Transverse colon (tissue), 4 donors: ENCODE results near the gene ABCA5. TPM values are rescaled to one million over a fixed set of nuclear protein-coding genes. Genes with fewer than 3 reads are reported as not detected.
A peak's percentile ranks its signal among the peaks of the same experiment; 100 is the strongest.

ENCODE experiments used
- DNase-seq: peaks from one replicate; pipeline ENCODE4 v3.0.0-alpha.2; 2019
- H3K27ac ChIP-seq, 4 donors: fragments of 200-600 bp; sonication (generic); 2 replicates each; pipeline ENCODE4 v1.5.1; 2016 to 2018; ENCODE audit warnings: inconsistent platforms in 4 of 4
- H3K27me3 ChIP-seq: fragments of 200-600 bp; sonication (generic); 2 replicates; pipeline ENCODE4 v1.5.1; 2017; ENCODE audit warnings: inconsistent platforms
- H3K36me3 ChIP-seq, 4 donors: fragments of 200-600 bp; sonication (generic); 2 replicates each; pipeline ENCODE4 v1.5.1; 2017 to 2019; ENCODE audit warnings: inconsistent platforms in 4 of 4
- H3K4me1 ChIP-seq, 4 donors: fragments of 200-600 bp; sonication (generic); 2 replicates each; pipeline ENCODE4 v1.5.1; 2017 to 2020; ENCODE audit warnings: inconsistent platforms in 4 of 4
- H3K4me3 ChIP-seq, 4 donors: fragments of 200-600 bp; sonication (generic); 1 replicate in 1 of 4; 2 replicates in 3 of 4; pipeline versions ENCODE4 v1.5.1 to v1.6.1; 2017 to 2019; ENCODE audit warnings: inconsistent platforms in 4 of 4
- H3K9me3 ChIP-seq, 2 donors: fragments of 200-600 bp; sonication (generic); 2 replicates each; pipeline ENCODE4 v1.5.1; 2017 to 2019; ENCODE audit warnings: inconsistent platforms in 2 of 2
- CTCF ChIP-seq, 5 experiments: fragments of 200-600 bp in 3 of 5; fragments of 450-650 bp in 2 of 5; sonication (generic) in 3 of 5; IDR thresholded peaks; 1 replicate in 2 of 5; 2 replicates in 3 of 5; pipeline ENCODE4 v1.5.1; 2016 to 2017; ENCODE audit warnings: antibody characterized with exemption in 5 of 5, inconsistent platforms in 3 of 5, mild to moderate bottlenecking in 2 of 5, moderate library complexity in 1 of 5
- EP300 ChIP-seq: sonication (generic); formaldehyde crosslinking; IDR thresholded peaks from one replicate; pipeline ENCODE4 v1.6.1; 2017; ENCODE audit warnings: antibody characterized with exemption, low read depth
- POLR2A ChIP-seq: fragments of 450-650 bp; IDR thresholded peaks from one replicate; pipeline ENCODE4 v1.6.1; 2016; ENCODE audit warnings: antibody characterized with exemption, mild to moderate bottlenecking, moderate library complexity
- POLR2AphosphoS5 ChIP-seq, 3 donors: sonication (generic); formaldehyde crosslinking; IDR thresholded peaks; one replicate each; pipeline ENCODE4 v1.6.1; 2016; ENCODE audit warnings: antibody characterized with exemption in 3 of 3
- WGBS, 2 donors: methylation state at CpG; one replicate each; pipeline ENCODE4 v1.1.5; 2018; ENCODE audit warnings: low coverage in 1 of 2; 5-methylcytosine and 5-hydroxymethylcytosine counted together
- in situ Hi-C, 4 donors: fragments of 200-750 bp; cut with MboI; loops; one replicate each; pipeline versions ENCODE4 v1.15.0 to v1.15.1; 2017; ENCODE audit warnings: low sequenced_read_pairs in 3 of 4, low pct_ligation_motif_present in 1 of 4, low pct_unique_long_range_greater_than_20kb in 1 of 4
- intact Hi-C: fragments of 100-400 bp; cut with DNase I; formaldehyde crosslinking; loops from one replicate; pipeline ENCODE4 v1.15.1; 2023; ENCODE audit warnings: low total_unique reads
- total RNA-seq, 4 donors: library from RNA; depleted of rRNA; stranded (reverse); fragments of >200 nt; gene quantifications; one replicate each; pipeline ENCODE4 v1.1.0, GENCODE V29; 2016

ABCA5 gene
- total RNA-seq, 4 donors from 2014 or later: 17.3 to 173 (median 125) TPM

GRCh38 chr17:69336996-69337395, 10.1 kb upstream of the ABCA5 start:
- Histone ChIP-seq H3K27me3 (no peaks in the 10 kb centered on the region), H3K4me3 (no peak overlapping the region), H3K4me1 (peaks cover 0 to 9% (median 0%) of the 10 kb centered on the region in 4 donors), H3K9me3 (no peaks in the 10 kb centered on the region), H3K27ac (no peak overlapping the region), H3K36me3 (no peaks in the 10 kb centered on the region)
- intact Hi-C loops (no loop called here), in situ Hi-C loops (loop anchor here in 3 of 4 donors (5.0 to 25.0 kb wide), 3 partner anchors 175 to 188 kb away; no protein-coding TSS in a partner anchor)
- 82 to 89% methylated on average over 1 of the region's 1 CpG for WGBS, 2 donors
- no peak for DNase-seq
- TF ChIP-seq EP300: no peak

GRCh38 chr17:69336580-69336979, 9.6 kb upstream of the ABCA5 start:
- no peak overlapping the region for H3K4me3 ChIP-seq
- intact Hi-C loops: no loop called here
- H3K9me3 ChIP-seq: no peaks in the 10 kb centered on the region
- H3K27ac ChIP-seq: no peak overlapping the region
- no peak for TF ChIP-seq POLR2AphosphoS5 (IDR thresholded peaks at IDR 0.05)
- no peak for TF ChIP-seq CTCF (IDR thresholded peaks at IDR 0.05)
- no peak for TF ChIP-seq POLR2A
- no peak for TF ChIP-seq EP300
- in situ Hi-C loops: loop anchor here in 3 of 4 donors (5.0 to 25.0 kb wide), 3 partner anchors 176 to 188 kb away; no protein-coding TSS in a partner anchor
- no peaks in the 10 kb centered on the region for H3K27me3 ChIP-seq
- H3K36me3 ChIP-seq: no peaks in the 10 kb centered on the region
- DNase-seq: no peak
- H3K4me1 ChIP-seq: peaks cover 0 to 9% (median 0%) of the 10 kb centered on the region in 4 donors

- 17% methylated on average over 2 of the region's 2 CpGs for WGBS, 2 donors
- intact Hi-C loops (no loop called here), in situ Hi-C loops (loop anchor here in 3 of 4 donors (5.0 to 25.0 kb wide), 3 partner anchors 177 to 190 kb away; no protein-coding TSS in a partner anchor)
- H3K4me3 ChIP-seq: no peak overlapping the region
- no peak overlapping the region for H3K27ac ChIP-seq
- TF ChIP-seq EP300 (no peak), CTCF (IDR thresholded peaks at IDR 0.05) (peak; percentile 46 to 68 (median 49))
- no peaks in the 10 kb centered on the region for H3K36me3 ChIP-seq
- H3K9me3 ChIP-seq: no peaks in the 10 kb centered on the region
- no peak for DNase-seq
- no peaks in the 10 kb centered on the region for H3K27me3 ChIP-seq
- peaks cover 0 to 6% (median 0%) of the 10 kb centered on the region in 4 donors for H3K4me1 ChIP-seq
These were observed 8.1 kb upstream of the ABCA5 start for GRCh38 chr17:69335058-69335457.

DNA sequence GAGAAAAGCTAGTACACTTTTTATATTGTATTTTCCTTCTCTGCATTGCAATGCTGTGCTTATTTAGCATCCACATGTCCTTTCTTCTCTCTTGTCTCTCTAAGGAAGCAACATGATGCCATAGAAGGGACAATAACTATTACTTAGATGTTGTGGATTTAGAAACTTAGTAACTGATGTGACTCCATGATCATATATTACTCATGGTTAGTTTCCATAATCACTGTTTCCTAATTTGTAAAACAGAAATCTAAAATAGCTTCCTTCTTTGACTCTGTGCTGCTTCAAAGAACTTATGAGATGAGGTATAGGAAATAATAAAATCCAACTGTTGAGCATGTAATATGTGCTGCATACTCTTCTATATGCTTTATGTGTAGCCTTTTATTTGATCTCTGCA, 6.6 kb upstream of the ABCA5 start:
- H3K9me3 ChIP-seq: no peaks in the 10 kb centered on the region
- no peaks in the 10 kb centered on the region for H3K4me1 ChIP-seq
- TF ChIP-seq POLR2A (no peak), CTCF (IDR thresholded peaks at IDR 0.05) (no peak), EP300 (no peak), POLR2AphosphoS5 (IDR thresholded peaks at IDR 0.05) (no peak)
- no peaks in the 10 kb centered on the region for H3K36me3 ChIP-seq
- no peak for DNase-seq
- no peaks in the 10 kb centered on the region for H3K27me3 ChIP-seq
- H3K27ac ChIP-seq: no peak overlapping the region
- H3K4me3 ChIP-seq: no peak overlapping the region
- in situ Hi-C loops: loop anchor here in 2 of 4 donors (10.0 to 25.0 kb wide), 2 partner anchors 179 to 191 kb away; no protein-coding TSS in a partner anchor
- intact Hi-C loops: no loop called here

DNA sequence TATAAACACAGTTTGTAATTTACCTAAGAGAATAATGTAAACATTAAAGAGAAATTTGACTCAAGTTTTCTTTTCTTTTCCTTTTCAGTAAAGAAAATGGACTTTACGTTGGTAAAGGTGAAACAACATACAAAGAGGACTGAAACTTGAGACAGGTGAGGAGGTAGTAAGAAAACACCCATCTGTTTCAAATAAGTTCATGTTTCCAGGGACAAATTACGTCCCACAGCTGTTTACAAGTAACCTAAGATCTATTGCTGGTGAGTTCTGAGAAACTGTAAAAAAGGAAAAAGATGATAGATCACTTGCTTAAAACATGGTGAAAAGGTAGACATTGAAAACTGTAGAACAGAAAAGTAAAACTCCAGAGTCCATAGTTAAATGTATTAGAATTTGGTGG, 4.8 kb upstream of the ABCA5 start:
- TF ChIP-seq POLR2A (no peak), CTCF (IDR thresholded peaks at IDR 0.05) (no peak), POLR2AphosphoS5 (IDR thresholded peaks at IDR 0.05) (no peak), EP300 (no peak)
- intact Hi-C loops: no loop called here
- no peak overlapping the region for H3K4me3 ChIP-seq
- no peaks in the 10 kb centered on the region for H3K9me3 ChIP-seq
- H3K27ac ChIP-seq: no peak overlapping the region
- 60 to 61% methylated on average over 2 of the region's 2 CpGs for WGBS, 2 donors
- in situ Hi-C loops: loop anchor here in 2 of 4 donors (10.0 to 25.0 kb wide), 2 partner anchors 181 to 193 kb away; no protein-coding TSS in a partner anchor
- no peaks in the 10 kb centered on the region for H3K36me3 ChIP-seq
- no peaks in the 10 kb centered on the region for H3K27me3 ChIP-seq
- no peak for DNase-seq
- peaks cover 0 to 4% (median 1%) of the 10 kb centered on the region in 4 donors for H3K4me1 ChIP-seq
